ENCODE measurements around the gene RBM8A.
"Not testable (repeated sequence)": the region's sequence is repeated elsewhere in the genome, so short reads cannot be mapped to it uniquely, and the experiment has no call there.

RBM8A gene

DNA sequence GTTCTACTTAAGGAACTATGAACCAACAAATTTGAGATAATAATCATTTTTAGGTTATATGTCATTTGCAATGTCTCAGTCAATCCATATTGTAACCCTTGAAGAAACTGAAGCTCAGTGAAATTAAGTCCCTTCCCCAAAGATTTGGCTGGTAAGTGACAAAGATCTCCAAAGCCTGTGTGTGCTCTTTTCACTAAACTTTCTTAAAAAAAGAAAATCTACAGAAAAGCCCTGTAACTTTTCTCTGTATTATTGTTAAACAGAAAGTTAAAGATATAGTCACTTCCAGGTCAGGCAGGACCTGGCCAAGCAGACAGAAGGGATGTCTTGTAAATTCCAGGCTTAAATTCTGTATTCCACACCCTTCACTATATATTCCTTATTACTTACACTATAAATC lies 29.1 kb upstream of the RBM8A start:
- DNase-seq = no peak

DNA sequence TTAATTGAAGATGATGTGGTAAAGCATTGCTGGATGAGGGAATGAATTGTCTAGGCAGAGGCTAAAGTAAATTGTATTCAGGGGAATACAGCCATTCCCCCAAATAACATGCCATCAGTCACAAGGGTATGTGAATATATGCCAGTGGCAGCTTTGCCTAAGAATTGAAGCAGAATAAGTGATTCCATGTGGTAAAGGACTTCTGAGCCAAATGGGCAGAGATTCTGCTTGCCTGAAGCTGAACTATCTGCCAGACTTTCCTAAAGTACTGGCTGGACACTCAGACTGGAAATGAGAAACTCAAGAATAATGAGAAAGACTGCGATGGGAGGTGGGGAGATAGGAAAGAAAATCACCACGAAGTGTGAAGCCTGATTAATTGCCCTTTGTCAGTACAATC lies 28.2 kb upstream of the RBM8A start:
- no peak for DNase-seq

DNA sequence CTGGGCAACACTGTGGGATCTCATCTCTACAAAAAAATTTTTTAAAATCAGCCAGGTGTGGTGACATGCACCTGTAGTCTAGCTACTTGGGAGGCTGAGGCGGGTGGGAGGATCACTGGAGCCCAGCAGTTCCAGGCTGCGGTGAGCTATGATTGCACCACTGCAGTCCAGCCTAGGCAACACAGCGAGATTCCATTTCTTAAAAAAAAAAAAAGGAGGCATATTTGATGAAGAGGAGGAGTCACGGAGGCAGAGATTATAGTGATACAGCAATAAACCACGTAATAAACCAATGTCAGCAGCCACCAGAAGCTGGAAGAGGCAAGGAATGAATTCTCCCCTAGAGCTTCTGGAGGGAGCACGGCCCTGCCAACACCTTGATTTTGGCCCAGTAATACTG lies 26.6 kb upstream of the RBM8A start:
- DNase-seq = no peak

DNA sequence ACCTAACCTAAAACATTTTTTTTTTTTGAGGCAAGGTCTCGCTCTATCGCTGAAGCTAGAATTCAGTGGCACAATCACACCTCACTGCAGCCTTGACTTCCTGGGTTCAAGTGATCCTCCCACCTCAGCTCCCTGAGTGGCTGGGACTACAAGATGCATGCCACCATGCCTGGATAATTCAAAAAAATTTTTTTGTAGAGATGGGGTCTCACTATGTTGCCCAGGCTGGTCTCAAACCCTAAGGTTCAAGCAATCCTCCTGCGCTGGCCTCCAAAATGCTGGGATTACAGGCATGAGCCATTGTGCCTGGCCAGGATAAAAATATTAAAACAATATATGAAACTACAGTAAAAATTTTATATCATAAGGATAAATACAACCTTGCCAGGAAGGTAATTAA lies 25.6 kb upstream of the RBM8A start:
- DNase-seq = no peak

DNA sequence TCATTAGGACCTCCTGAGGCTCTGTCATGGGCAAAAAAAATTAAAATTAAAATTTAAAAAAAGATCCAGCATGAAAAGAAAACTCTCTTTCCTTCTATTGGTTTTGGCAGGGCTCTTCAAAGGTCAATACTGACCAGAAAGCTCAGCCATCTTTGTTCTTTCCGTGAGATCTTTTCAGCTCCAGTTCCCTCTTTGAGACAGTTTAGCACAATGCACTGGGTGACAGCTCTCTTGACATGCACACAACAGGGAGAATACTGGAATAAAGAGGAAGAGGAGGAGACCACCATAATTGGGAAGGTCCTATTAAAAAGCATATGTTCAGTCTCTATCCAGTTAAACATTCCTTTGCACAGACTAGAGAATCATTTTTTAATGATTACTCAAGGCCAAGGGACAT lies 24.2 kb upstream of the RBM8A start:
- DNase-seq = no peak

DNA sequence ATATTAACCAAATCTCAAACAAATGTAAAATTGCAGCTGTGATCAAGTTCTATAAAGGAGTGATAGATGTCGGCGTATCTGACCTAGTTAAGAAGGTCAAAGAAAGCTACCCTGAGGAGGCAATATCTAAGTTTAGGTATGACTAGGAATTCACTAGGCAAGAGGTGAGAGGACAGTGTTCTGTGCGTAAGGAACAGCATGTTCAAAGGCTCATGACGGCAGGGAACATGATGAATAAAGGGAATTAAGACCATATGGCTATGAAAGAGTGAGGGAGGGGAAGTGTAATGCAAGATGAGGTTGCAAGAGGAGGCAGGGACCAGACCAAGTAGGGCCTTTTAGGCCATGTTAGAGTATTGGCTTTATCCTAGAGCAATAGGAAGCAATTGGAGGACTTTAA lies 21.9 kb upstream of the RBM8A start:
- DNase-seq = no peak

DNA sequence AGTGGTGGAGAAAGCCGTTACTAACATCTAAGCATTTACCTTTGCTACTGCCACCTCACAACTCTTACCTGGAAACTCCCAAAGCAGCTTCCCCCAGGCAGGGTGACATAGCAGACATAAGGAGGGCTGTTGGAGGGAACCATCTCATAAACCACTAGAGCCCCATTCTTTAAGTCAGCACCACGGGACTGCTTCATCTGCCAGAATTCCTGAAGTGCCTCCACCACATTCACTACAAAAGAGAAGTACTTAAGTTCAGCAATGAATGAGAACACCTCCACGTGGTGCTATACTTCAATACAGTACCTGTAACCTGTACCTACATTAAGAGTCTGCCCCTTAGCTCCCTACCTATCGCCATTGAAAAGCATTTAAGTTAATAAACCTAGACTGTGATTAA lies 20.3 kb upstream of the RBM8A start:
- DNase-seq = no peak

DNA sequence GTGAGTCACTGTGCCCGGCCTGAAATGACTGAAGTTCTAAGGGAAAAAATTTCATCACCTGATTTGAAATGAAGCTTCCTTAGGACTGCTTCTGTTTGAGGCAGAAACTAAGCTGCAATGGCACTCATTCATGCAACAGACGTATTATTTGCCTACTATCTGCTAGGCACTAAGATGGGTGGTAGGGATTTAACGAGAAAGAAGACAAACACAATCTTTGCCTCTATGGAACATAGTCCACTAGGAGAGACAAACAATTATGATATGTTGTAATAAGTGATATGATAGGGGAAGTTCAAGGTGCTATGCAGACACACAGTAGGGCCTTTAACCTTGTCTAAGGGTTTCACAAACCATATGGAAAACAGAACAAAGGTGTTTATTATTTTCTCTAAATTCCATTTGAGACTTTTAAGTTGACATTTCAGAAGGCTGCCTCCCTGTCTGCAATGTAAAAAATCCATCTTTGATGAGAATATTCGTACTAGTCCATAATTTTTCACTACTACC lies 19.2 kb upstream of the RBM8A start:
- no peak for DNase-seq

DNA sequence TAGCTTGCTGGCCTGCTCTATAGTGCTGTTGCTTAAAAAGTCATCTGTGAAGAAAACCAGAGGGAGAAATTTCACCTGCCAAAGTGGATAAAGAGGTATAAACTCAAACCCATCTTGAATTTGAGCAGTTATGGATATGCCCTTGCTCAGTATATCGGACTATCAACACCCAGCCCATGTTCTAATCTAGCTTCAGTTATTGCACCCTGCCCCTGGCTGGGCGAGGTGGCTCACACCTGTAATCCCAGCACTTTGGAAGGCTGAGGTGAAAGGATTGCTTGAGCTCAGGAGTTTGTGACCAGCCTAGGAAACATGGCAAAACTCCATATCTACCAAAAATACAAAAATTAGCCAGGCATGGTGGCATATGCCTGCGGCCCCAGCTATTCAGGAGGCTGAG lies 17.2 kb upstream of the RBM8A start:
- no peak for DNase-seq

DNA sequence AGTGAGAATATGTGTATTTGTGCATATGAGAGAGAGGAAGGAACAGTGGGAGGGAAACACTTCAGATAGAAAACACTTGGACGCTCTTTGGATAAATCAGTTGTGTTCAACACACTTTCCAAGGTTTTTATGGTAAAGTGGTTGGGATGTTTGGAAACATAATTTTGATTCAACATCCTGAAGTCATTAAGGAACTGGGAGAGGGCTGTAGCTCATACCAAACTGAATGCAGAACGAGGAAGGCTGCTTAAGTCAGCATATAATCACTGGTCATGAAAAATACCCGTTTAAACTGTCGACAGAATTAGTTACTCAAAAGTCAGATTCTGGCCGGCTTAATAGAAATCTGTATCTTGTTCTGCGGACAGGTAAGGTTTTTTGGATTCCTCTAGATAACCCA lies 15.6 kb upstream of the RBM8A start:
- DNase-seq = no peak

DNA sequence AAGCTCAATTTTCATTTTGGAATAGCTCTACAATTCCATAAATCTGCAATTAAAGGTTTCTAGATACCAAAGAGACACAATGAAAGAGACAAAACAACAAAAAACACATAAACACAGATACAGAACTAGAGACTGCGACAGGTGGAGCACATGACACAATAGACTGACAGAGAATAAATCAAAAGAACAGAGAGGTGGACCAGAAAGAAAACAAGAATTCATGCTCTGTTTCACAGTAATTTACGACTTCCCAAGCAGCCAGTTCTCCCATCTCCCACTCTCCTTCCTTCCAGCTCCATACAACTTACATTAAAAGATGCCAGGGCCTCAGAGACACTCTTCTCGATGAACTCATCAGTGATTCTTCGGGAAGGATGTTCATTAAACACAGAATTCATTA lies 15.1 kb upstream of the RBM8A start:
- no peak for DNase-seq

DNA sequence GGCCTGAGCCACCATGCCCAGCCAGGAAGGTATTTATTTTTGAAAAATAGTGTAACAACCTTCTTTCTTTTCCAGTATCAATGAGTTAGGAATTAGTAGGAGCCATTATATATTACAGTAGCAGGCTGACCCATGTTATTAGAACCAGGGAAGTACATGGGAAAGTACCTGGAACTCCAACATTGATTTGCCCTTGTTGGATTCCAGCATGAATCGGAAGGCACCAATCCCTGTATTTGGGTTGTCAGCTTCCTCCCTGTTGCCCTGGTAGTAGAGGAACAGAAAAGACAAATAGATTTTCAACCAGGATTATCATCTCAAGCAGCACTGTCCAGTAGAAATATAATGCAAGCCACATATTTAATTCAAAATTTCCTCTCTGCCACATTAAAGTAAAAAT lies 10.2 kb upstream of the RBM8A start:
- DNase-seq = no peak

DNA sequence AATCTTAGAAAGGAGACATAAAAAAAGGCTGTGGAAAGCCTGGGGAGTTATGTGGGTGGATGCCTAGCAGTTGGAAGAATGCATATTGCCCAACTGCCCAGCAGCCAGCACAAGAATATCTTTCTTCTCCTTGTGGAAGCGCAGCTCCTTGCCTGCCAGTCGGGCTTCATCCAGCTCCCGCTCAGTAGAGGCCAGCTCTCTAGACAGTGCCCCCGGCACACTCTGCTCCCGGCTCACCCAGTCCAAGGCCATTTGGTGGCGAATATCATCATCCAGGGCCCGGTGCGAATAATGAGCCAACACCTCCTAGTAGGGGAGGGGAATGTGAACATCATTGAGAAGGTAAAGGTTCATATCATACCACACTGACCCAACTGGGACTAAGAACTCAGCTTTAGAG lies 9.0 kb upstream of the RBM8A start:
- no peak for DNase-seq

DNA sequence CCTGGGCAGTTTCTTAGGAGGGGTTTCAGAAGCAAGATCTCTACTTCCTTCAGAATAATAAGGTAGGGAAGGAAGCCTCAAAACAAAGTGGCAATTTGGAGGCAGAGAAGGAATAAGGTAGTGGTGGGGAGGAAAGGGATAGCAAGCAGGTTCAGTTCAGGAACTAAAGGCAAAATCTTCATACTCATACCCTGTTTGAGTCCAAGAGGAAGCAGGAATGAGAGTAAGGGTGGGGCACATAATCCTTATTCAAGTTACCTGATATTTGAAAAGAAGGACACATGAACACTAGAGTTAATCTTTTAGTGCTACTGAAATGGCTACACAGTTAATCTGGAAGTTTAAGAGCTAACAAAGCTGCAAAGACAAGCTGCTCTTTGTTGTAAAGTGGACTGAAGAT lies 8.4 kb upstream of the RBM8A start:
- no peak for DNase-seq

DNA sequence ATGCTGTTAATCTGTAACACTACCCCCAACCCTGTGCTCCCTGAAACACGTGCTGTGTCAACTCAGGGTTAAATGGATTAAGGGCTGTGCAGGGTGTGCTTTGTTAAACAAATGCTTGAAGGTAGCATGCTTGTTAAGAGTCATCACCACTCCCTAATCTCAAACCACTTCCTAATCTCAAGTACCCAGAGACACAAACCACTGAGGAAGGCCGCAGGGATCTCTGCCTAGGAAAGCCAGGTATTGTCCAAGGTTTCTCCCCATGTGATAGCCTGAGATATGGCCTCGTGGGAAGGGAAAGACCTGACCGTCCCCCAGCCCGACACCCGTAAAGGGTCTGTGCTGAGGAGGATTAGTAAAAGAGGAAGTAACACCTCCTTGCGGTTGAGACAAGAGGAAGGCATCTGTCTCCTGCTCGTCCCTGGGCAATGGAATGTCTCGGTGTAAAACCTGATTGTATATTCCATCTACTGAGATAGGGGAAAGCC lies 5.3 kb upstream of the RBM8A start:
- DNase-seq = not testable (repeated sequence)

DNA sequence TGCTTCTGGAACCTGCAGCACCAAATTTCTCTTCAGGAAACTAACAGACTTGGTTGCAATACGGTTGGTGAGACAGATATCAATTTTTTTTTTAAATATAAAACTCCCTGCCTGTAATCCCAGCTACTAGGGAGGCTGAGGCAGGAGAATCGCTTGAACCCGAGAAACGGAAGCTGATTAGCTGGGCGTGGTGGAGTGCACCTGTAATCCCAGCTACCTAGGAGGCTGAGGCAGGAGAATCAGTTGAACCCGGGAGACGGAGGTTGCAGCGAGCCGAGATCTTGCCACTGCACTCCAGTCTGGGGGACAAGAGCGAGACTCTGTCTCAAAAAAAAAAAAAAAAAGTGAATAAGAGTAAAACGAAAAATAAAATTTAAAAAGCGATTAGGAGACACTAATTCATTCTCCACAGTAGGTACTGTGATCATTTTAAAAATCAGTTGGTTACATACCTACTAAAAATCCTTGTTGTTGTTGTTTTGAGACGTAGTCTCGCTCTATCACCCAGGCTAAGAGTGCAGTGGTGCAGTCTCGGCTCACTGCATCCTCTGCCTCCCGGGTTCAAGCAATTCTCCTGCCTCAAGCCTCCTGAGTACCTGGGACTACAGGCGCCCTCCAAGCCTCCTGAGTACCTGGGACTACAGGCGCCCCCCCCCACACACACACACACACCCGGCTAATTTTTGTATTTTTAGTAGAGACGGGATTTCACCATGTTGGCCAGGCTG lies 796 bp upstream of the RBM8A start:
- DNase-seq = peak; percentile 23

DNA sequence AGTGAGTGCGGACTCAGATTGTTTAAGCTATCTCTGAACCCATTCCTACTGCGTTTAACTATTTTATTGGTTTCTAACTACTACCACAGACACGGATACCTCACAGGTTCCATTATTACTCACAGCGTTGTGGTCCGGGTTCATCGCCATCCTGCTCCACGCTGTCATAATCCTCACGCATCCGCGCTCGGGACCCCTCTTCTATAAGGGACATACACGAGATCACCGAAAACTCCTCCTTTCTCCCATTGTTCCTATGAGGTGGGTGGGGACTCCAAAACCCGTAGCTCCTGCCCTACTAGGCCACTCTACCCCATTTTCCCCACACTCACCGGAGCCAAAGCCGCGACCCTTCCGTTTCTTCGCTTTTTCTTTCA lies 610 bp downstream of the RBM8A start:
- no peak for DNase-seq

DNA sequence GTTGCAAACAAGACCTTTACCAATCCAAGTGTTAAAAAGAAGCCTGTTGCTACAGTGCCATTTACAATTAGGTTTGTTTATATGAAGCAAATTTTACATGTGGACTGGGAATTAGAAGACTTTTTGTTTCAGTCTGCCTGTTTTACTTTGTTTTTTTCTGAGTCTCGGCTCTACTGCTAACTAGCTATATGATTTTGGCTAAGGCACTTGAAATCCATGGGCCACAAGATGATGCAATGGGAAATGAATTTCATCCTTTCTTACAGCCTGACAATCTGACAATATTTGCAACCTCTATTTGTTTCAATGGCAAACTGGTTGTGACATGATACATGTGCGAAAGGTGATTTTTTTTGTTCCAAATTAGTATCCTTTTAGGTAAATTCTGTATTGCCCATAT lies 5.0 kb downstream of the RBM8A start:
- DNase-seq = no peak

DNA sequence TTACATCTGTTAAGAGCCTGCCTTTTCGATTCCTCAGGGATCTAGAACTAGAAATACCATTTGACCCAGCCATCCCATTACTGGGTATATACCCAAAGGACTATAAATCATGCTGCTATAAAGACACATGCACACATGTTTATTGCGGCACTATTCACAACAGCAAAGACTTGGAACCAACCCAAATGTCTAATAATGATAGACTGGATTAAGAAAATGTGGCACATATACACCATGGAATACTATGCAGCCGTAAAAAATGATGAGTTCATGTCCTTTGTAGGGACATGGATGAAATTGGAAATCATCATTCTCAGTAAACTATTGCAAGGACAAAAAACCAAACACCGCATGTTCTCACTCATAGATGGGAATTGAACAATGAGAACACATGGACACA lies 7.0 kb downstream of the RBM8A start:
- DNase-seq = not testable (repeated sequence)

DNA sequence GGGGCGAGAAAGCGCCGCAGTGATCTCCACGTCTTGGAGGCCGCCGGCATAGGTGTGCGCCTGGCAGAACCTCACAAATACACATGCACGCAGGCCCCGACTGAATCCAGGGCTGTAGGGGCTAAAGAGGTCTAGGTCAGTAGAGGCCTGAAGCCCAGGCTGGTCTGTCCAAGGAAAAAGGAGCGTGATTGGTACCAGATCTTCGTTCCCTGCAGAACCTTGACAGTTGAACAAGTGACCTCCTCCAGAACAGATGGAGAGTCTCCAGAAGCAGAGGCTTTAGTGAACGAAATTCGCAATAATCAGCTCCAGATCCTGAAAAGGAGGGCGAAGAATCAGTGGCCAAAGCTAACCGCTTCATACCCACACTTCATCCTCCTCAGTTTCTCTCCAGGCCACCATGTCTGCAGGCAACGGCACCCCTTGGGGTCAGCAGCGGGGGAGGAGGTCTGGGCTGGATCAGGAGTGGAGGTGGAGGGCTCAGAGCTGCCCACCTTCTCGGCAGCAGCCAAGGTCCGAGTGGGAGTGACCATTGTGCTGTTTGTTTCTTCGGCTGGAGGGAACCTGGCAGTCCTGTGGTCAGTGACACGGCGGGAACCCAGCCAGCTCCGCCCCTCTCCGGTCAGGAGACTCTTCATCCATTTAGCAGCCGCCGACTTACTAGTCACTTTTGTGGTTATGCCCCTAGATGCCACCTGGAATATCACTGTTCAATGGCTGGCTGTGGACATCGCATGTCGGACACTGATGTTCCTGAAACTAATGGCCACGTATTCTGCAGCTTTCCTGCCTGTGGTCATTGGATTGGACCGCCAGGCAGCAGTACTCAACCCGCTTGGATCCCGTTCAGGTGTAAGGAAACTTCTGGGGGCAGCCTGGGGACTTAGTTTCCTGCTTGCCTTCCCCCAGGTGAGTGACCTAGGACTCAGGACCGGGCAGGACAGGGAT lies 8.0 kb downstream of the RBM8A start:
- peak; percentile 54 for DNase-seq

DNA sequence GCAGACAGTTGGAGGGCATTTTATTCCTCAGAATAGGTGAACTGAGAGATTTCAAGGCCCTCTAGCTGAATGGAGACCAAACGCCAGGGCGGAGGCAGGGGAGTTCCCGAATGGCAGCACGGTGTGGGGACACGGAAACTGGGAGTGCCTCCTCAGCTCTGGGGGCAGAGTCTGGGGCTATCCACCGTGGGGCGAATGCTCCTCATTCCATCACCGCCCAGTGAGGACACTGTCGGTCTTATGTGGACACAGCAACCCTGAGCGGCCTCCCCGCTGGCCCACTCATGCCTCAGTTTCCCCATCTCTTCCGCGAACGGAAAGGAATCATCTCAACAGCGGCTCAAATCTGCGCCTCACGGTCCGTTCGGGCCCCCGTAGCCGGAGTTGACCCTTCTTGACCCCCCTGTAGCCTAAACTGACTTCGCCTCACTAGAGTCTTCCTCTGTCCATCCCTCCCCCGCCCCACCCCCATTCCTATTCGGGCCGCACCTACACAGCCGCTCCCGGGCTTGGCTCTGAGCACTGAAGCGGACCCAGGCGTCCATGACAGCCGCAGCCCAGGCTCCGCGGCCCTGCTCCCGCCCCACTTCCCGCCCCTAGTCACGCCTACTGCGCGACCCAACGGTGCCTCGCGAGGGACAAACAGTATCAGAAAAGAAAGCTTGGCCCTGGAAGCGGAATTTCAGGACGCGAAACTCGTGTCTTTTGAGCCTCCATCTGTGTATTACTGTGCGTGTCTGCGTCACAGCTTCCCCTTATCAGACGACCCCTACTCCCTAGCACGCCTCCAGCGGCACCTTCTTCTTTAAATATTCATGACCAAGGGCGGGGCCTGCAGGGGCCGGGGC lies 8.9 kb downstream of the RBM8A start, which contains the start of gene PEX11B:
Gene PEX11B (minus strand): TSS at position 574 of the 848 bp plus-strand sequence. CDS start 29 bp downstream, at position 545.
- DNase-seq = peak; percentile 91

DNA sequence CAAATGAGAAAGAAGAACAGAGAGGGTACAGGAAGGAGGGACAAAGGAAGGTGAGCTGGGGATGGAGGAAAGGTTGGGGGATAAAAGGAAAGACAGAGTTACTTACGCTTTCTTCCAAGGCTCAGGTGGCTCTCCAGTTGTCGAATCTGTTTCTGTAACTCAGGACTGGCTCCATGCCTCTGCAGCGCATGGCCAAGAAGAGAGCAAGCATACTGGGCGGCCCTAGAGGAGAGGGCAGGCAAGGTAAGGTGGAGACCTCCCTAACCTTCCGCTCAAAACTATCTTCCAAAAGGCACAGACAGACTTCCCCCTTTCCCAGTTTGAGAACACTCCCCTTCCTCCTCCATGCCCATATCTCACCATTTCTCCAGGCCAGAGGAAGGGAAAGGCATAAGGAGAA lies 9.7 kb downstream of the RBM8A start:
- no peak for DNase-seq

DNA sequence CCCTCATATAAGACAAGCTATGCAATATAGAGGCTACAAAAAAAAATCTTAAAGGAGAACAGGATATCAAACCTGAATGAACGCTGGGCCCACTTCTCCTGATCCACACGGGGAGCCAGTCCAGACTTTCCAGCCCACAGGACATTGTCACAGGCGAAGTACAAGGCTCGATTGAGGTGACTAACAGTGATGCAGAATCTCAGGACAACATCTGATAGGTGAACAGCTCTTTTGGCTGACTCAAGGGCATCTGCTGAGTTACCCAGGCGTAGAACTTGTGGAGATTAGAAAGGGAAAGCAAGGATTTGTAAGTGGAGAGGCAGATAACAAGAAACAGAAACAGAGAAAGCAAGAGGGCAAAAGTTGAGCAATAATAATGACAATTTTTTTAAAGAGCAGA lies 10.5 kb downstream of the RBM8A start:
- no peak for DNase-seq

All from left hindlimb (tissue), 1 donor.